Measurements from ENCODE around the gene KCND3. TPM values are rescaled to one million over a fixed set of nuclear protein-coding genes. Genes with fewer than 3 reads are reported as not detected.

The KCND3 gene
- total and polyA plus RNA-seq, 12 donors: 0.39 to 6.7 (median 3.1) TPM

DNA sequence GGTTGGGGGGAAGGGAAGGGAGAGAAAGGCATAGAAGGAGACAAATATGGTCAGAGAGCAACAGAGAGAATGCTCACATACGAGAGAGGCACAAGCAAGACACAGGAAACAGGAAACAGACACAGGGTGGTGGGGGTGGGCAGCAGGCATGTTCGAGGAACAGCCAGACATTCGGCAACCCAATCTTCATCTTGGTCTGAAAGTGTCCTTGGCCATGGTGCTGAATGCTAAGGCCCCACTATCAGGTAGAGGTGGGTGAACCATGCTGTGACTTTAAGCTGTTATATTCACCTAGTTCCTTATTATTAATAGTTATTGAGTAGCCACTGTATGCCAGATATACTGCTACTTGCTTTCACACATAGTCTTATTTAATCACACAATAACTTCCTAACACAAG lies 124.6 kb downstream of the KCND3 start:
- no peak overlapping the region for H3K4me3 ChIP-seq
- no peak overlapping the region for H3K27ac ChIP-seq
- intact Hi-C loops (cut with DNase I): no loop called here
- no peaks in the 10 kb centered on the region for H3K9me3 ChIP-seq (replicated peaks in 1 of 3)
- H3K4me1 ChIP-seq (replicated peaks in 1 of 2): no peaks in the 10 kb centered on the region
- DNase-seq: no peak
- no peaks in the 10 kb centered on the region for H3K27me3 ChIP-seq
- H3K36me3 ChIP-seq (replicated peaks in 1 of 2): no peaks in the 10 kb centered on the region
- 23 to 33% (median 27%) methylated on average over 3 of the region's 3 CpGs for WGBS, 4 donors
- TF ChIP-seq, protein P1, sequence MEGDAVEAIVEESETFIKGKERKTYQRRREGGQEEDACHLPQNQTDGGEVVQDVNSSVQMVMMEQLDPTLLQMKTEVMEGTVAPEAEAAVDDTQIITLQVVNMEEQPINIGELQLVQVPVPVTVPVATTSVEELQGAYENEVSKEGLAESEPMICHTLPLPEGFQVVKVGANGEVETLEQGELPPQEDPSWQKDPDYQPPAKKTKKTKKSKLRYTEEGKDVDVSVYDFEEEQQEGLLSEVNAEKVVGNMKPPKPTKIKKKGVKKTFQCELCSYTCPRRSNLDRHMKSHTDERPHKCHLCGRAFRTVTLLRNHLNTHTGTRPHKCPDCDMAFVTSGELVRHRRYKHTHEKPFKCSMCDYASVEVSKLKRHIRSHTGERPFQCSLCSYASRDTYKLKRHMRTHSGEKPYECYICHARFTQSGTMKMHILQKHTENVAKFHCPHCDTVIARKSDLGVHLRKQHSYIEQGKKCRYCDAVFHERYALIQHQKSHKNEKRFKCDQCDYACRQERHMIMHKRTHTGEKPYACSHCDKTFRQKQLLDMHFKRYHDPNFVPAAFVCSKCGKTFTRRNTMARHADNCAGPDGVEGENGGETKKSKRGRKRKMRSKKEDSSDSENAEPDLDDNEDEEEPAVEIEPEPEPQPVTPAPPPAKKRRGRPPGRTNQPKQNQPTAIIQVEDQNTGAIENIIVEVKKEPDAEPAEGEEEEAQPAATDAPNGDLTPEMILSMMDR (IDR thresholded peaks at IDR 0.05): no peak
- no peak for TF ChIP-seq POLR2A (IDR thresholded peaks at IDR 0.05)

DNA sequence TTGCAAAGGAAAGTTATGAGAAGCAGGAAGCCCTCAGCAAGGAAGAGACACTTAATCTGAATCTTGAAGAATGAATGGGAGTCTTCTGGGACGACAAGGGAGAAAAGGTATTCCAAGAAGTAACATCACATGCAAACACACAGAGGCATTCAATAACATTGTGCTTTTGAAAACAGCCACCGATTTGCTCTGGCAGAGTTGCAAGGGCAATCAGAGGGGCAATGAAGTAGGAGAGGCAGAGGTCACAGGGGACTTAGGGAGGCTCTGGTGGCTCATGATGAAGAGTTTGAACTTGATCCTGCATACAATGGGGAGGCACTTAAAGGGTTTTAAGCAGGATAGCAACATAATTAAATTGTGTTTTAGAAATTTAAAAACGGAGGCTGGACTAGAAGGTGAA lies 126.1 kb downstream of the KCND3 start:
- H3K36me3 ChIP-seq (replicated peaks in 1 of 2): no peaks in the 10 kb centered on the region
- no peak overlapping the region for H3K4me3 ChIP-seq
- intact Hi-C loops (cut with DNase I): no loop called here
- H3K4me1 ChIP-seq (replicated peaks in 1 of 2): no peaks in the 10 kb centered on the region
- no peak for TF ChIP-seq POLR2A (IDR thresholded peaks at IDR 0.05)
- TF ChIP-seq, protein P1 (IDR thresholded peaks at IDR 0.05): no peak
- WGBS, 4 donors: 54 to 70% (median 63%) methylated on average over 3 of the region's 3 CpGs
- H3K27me3 ChIP-seq: no peaks in the 10 kb centered on the region
- H3K9me3 ChIP-seq (replicated peaks in 1 of 3): no peaks in the 10 kb centered on the region
- no peak overlapping the region for H3K27ac ChIP-seq
- DNase-seq: no peak

DNA sequence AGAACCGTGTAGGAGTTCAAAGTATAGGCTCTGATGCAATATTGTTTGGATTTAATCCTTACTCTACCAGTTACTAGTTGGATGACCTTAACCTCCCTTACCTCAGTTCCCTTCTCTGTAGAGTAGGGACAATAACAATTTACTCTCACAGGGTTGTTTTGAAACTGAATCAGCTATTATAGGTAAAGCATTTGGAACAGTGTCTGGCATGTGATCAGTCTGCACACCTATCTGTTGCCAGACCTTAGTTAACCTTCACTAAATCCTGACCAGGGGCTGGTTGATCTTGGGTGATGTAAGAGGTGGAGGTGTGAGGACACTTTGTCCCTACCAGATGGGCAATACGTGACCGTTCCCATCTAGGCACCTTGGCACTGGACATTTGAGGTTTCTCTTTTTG lies 126.9 kb downstream of the KCND3 start:
- H3K36me3 ChIP-seq (replicated peaks in 1 of 2): no peaks in the 10 kb centered on the region
- H3K27ac ChIP-seq: no peak overlapping the region
- DNase-seq: no peak
- H3K27me3 ChIP-seq: no peaks in the 10 kb centered on the region
- no peaks in the 10 kb centered on the region for H3K4me1 ChIP-seq (replicated peaks in 1 of 2)
- no peak overlapping the region for H3K4me3 ChIP-seq
- no peaks in the 10 kb centered on the region for H3K9me3 ChIP-seq (replicated peaks in 1 of 3)
- 79 to 89% (median 81%) methylated on average over 3 of the region's 3 CpGs for WGBS, 4 donors
- no peak for TF ChIP-seq POLR2A (IDR thresholded peaks at IDR 0.05)
- TF ChIP-seq, protein P1 (IDR thresholded peaks at IDR 0.05): no peak
- intact Hi-C loops (cut with DNase I): no loop called here

DNA sequence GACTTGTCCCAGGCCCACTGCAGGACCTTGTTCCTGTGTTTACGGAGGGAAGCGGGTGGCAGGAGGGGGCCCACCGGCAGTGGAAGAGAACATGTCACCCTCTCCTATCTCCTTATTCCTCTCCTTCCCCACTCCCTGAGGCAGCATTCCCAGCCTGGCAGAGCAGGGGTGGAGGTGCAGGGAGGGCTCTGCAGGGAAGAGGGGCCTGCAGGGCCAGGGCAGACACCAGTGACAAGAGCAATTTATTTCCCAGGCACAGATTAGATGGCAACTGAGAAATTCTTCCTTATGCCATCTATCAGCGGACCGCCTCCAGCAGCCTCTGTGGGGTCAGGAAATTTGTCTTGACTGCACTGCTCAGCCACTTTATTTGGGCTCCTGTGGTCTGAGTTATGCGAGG lies 127.9 kb downstream of the KCND3 start:
- H3K4me1 ChIP-seq (replicated peaks in 1 of 2): no peaks in the 10 kb centered on the region
- TF ChIP-seq, protein P1 (IDR thresholded peaks at IDR 0.05): no peak
- no peak for TF ChIP-seq POLR2A (IDR thresholded peaks at IDR 0.05)
- no peak overlapping the region for H3K27ac ChIP-seq
- intact Hi-C loops (cut with DNase I): no loop called here
- 65 to 71% (median 68%) methylated on average over 5 to 6 of the region's 6 CpGs for WGBS, 4 donors
- DNase-seq: no peak
- H3K9me3 ChIP-seq (replicated peaks in 1 of 3): no peaks in the 10 kb centered on the region
- H3K4me3 ChIP-seq: no peak overlapping the region
- H3K36me3 ChIP-seq (replicated peaks in 1 of 2): no peaks in the 10 kb centered on the region
- no peaks in the 10 kb centered on the region for H3K27me3 ChIP-seq
